ENCODE results near the gene SDHB.

DNA sequence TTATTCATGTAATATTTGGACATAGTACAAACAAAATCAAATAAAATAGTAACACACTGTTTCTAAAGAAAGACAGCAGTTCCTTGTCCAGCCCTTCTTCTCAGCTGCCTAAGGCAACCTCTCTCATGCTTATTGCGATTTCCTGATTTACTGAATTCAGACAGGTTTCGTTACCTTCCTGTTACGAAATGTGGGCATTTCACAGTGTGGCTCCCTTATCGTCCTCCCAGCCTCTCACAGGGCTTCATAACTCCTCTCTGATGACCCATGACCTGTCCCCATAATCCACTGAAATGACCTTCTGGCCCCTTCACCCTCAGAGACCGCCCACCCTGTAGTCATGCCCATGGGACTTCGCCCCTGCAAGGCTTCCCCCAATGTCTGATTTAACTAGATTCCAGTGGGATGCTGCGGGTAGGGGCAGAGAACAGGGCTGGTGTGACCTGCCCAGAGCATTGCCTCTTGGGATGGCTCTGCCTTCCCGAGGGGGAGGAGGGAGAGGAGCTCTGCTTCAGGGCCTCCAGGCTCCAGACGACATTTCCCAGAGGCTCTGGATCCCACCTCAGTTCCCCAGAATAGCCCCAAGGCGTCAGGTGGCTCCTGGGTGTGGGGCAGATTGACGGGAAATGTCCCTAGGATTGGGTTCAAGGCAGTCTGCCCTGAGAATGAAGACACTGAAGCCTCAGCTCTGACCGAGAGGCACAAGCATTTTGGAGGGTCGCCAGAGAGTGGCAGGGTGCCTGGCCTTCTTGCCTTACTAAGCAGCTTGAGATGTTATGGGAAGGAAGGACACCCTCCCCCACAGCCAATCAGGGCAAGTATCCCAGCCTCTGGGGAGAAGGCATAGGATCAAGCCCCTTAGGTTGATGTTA, 44.9 kb upstream of the SDHB start:
- TF ChIP-seq ZBTB40 (IDR thresholded peaks at IDR 0.05; ENCODE audit: borderline replicate concordance), result no peak
- TF ChIP-seq, protein P1, sequence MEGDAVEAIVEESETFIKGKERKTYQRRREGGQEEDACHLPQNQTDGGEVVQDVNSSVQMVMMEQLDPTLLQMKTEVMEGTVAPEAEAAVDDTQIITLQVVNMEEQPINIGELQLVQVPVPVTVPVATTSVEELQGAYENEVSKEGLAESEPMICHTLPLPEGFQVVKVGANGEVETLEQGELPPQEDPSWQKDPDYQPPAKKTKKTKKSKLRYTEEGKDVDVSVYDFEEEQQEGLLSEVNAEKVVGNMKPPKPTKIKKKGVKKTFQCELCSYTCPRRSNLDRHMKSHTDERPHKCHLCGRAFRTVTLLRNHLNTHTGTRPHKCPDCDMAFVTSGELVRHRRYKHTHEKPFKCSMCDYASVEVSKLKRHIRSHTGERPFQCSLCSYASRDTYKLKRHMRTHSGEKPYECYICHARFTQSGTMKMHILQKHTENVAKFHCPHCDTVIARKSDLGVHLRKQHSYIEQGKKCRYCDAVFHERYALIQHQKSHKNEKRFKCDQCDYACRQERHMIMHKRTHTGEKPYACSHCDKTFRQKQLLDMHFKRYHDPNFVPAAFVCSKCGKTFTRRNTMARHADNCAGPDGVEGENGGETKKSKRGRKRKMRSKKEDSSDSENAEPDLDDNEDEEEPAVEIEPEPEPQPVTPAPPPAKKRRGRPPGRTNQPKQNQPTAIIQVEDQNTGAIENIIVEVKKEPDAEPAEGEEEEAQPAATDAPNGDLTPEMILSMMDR (IDR thresholded peaks at IDR 0.05 in 2 of 3, conservative IDR thresholded peaks at IDR 0.05 in 1 of 3; ENCODE audit: control insufficient read depth in 2 of 3, extremely low read depth in 1 of 3, insufficient read depth in 1 of 3, low read depth in 3 of 3, low read length in 3 of 3), result no peak
- TF ChIP-seq POLR2AphosphoS5 (IDR thresholded peaks at IDR 0.05; ENCODE audit: low read length), result no peak
- no peak for TF ChIP-seq JUNB (IDR thresholded peaks at IDR 0.05)
- TF ChIP-seq BRCA1 (IDR thresholded peaks at IDR 0.05; ENCODE audit: low read depth, low read length), result no peak
- TF ChIP-seq ZNF274 (IDR thresholded peaks at IDR 0.05; ENCODE audit: insufficient read depth, insufficient read length), result no peak
- no peak for TF ChIP-seq ZBTB11 (CRISPR knock-in tag; IDR thresholded peaks at IDR 0.05)
- no peak for TF ChIP-seq POLR2A (IDR thresholded peaks at IDR 0.05; ENCODE audit: low read depth, low read length)
- no peak for TF ChIP-seq SREBF2 (IDR thresholded peaks at IDR 0.05; ENCODE audit: low read length)
- TF ChIP-seq, protein P2, sequence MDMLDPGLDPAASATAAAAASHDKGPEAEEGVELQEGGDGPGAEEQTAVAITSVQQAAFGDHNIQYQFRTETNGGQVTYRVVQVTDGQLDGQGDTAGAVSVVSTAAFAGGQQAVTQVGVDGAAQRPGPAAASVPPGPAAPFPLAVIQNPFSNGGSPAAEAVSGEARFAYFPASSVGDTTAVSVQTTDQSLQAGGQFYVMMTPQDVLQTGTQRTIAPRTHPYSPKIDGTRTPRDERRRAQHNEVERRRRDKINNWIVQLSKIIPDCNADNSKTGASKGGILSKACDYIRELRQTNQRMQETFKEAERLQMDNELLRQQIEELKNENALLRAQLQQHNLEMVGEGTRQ (IDR thresholded peaks at IDR 0.05; ENCODE audit: borderline replicate concordance, low read depth, low read length), result no peak
- no peak for TF ChIP-seq YBX1 (IDR thresholded peaks at IDR 0.05)
- no peak for TF ChIP-seq EZH2 (IDR thresholded peaks at IDR 0.05; ENCODE audit: borderline replicate concordance, control insufficient read depth, low read depth, low read length)

All from GM12878 (cell line).